ENCODE measurements around the gene CPSF4.

DNA sequence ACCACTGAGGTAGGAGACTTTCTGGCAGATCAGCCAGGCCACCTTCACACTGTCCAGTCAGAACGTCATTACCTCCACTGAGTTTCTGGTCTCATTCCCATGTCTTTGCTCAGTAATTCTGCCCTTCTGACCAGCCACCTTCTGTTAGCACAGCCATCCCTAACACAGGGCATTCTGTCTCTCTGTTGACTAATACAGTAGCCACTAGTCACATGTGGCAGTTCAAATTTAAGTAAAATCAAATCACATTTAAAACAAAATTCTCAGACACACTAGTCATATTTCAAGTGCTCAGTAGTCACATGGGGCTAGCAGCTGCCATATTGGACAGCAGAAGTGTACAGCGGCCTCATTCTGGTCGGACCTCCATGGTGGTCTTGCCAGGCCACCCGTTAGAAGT is 7.4 kb downstream of the CPSF4 start:
- no peak for TF ChIP-seq EZH2 (IDR thresholded peaks at IDR 0.05)
- TF ChIP-seq POLR2AphosphoS5 (IDR thresholded peaks at IDR 0.05; ENCODE audit: borderline replicate concordance, low read depth, low read length): no peak

Measured in SK-N-MC (cell line).